K562 (cell line): ENCODE data around the gene NR2F2.

Source experiments
- FOXK1 ChIP-seq: sonication (generic); formaldehyde crosslinking; IDR thresholded peaks from 2 replicates; pipeline ENCODE4 v1.8.0; 2022; ENCODE audit warnings: missing genetic modification reagents, mild to moderate bottlenecking, borderline replicate concordance
- HCFC1 ChIP-seq: IDR thresholded peaks from 2 replicates; pipeline ENCODE4 v1.6.1; 2012; ENCODE audit warnings: low read depth, low read length, improper control_type of control experiment
- PHF8 ChIP-seq: fragments of 200-600 bp; sonication (generic); IDR thresholded peaks from 2 replicates; pipeline ENCODE4 v1.6.1; 2012; ENCODE audit warnings: mixed run types, mild to moderate bottlenecking, inconsistent platforms, low read length, moderate library complexity, borderline replicate concordance
- RAD21 ChIP-seq, 2 experiments: fragments of 250-450 bp in 1 of 2; fragments of 450-650 bp in 1 of 2; sonication (Bioruptor Pico) in 1 of 2; formaldehyde crosslinking in 1 of 2; IDR thresholded peaks in 1 of 2; conservative IDR thresholded peaks in 1 of 2; 2 replicates each; pipeline versions ENCODE4 v1.4.0 to v1.8.0; 2020 to 2022; ENCODE audit warnings: mild to moderate bottlenecking in 2 of 2, moderate library complexity in 1 of 2
- TEAD4 ChIP-seq, 2 experiments: sonication (generic) in 1 of 2; formaldehyde crosslinking in 1 of 2; IDR thresholded peaks; 2 replicates each; pipeline versions ENCODE4 v1.6.1 to v1.8.0; 2012 to 2022; ENCODE audit warnings: borderline replicate concordance in 1 of 2, inconsistent platforms in 1 of 2, low read length in 1 of 2, mild to moderate bottlenecking in 1 of 2, missing genetic modification reagents in 1 of 2
- TF ChIP-seq, protein P1 (sequence below), 3 experiments: IDR thresholded peaks in 2 of 3; conservative IDR thresholded peaks in 1 of 3; 2 replicates each; pipeline ENCODE4 v1.5.1; 2011 to 2012; ENCODE audit warnings: low read length in 3 of 3, mild to moderate bottlenecking in 3 of 3, control low read depth in 2 of 3, improper control_type of control experiment in 1 of 3, inconsistent platforms in 1 of 3, low read depth in 1 of 3, mixed read lengths in 1 of 3, moderate library complexity in 1 of 3; ENCODE audit not compliant: insufficient read depth in 2 of 3
- TF ChIP-seq, protein P2 (sequence below): fragments of 150-350 bp; IDR thresholded peaks from 2 replicates; pipeline ENCODE4 v1.6.1; 2014; ENCODE audit warnings: low read depth, mild to moderate bottlenecking, low read length, borderline replicate concordance
- TF ChIP-seq, protein P3 (sequence below), 2 experiments: fragments of 450-650 bp; formaldehyde crosslinking in 1 of 2; IDR thresholded peaks; 2 replicates each; pipeline versions ENCODE4 v1.4.0 to v1.6.1; 2014 to 2020; ENCODE audit warnings: mild to moderate bottlenecking in 2 of 2, borderline replicate concordance in 1 of 2, low read depth in 1 of 2

DNA sequence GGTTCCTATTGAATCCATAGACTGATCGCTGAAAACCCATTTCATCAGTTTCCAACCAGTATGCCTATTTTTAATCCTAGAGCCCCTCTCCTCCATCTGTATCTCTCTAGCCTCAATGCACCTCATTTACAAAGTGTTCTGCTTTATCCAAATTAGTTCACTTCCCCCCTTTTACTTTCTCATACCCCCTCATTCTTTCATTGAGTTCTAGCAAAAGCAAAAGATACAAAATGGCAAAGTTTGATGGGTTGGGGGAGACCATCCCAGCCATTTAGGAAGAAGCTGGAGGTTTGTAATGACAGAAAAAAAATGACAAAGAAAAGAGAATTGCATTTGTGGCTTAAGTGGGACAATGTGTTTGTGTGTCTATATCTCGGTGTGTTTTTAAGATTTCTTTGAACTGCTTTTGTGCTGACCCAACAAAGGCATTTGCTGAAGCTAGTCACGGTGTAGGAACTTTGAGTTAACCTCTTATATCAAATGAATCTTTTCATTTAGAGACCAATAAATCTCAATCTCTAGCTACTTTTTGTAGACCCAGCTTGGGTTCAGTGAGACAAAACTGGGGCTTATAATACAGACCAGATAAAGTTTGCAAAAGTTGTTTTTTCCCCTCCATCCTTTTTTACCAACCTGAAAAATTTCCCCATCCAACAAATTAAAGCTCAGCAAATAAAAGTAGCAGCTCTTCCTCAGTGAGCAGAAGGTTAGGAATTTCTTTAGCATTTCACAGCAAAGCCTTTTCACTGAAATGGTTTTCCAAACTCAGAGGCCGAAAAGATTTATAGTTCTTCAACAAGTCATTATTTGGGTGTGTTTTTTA is 18.7 kb downstream of the NR2F2 start:
- TF ChIP-seq, protein P1, sequence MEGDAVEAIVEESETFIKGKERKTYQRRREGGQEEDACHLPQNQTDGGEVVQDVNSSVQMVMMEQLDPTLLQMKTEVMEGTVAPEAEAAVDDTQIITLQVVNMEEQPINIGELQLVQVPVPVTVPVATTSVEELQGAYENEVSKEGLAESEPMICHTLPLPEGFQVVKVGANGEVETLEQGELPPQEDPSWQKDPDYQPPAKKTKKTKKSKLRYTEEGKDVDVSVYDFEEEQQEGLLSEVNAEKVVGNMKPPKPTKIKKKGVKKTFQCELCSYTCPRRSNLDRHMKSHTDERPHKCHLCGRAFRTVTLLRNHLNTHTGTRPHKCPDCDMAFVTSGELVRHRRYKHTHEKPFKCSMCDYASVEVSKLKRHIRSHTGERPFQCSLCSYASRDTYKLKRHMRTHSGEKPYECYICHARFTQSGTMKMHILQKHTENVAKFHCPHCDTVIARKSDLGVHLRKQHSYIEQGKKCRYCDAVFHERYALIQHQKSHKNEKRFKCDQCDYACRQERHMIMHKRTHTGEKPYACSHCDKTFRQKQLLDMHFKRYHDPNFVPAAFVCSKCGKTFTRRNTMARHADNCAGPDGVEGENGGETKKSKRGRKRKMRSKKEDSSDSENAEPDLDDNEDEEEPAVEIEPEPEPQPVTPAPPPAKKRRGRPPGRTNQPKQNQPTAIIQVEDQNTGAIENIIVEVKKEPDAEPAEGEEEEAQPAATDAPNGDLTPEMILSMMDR (IDR thresholded peaks at IDR 0.05 in 2 of 3, conservative IDR thresholded peaks at IDR 0.05 in 1 of 3; ENCODE audit: insufficient read depth in 2 of 3, low read depth in 1 of 3, low read length in 3 of 3), result no peak
- TF ChIP-seq FOXK1 (CRISPR knock-in tag), result no peak
- TF ChIP-seq, protein P2, sequence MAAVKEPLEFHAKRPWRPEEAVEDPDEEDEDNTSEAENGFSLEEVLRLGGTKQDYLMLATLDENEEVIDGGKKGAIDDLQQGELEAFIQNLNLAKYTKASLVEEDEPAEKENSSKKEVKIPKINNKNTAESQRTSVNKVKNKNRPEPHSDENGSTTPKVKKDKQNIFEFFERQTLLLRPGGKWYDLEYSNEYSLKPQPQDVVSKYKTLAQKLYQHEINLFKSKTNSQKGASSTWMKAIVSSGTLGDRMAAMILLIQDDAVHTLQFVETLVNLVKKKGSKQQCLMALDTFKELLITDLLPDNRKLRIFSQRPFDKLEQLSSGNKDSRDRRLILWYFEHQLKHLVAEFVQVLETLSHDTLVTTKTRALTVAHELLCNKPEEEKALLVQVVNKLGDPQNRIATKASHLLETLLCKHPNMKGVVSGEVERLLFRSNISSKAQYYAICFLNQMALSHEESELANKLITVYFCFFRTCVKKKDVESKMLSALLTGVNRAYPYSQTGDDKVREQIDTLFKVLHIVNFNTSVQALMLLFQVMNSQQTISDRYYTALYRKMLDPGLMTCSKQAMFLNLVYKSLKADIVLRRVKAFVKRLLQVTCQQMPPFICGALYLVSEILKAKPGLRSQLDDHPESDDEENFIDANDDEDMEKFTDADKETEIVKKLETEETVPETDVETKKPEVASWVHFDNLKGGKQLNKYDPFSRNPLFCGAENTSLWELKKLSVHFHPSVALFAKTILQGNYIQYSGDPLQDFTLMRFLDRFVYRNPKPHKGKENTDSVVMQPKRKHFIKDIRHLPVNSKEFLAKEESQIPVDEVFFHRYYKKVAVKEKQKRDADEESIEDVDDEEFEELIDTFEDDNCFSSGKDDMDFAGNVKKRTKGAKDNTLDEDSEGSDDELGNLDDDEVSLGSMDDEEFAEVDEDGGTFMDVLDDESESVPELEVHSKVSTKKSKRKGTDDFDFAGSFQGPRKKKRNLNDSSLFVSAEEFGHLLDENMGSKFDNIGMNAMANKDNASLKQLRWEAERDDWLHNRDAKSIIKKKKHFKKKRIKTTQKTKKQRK, result no peak
- TF ChIP-seq TEAD4 (IDR thresholded peaks at IDR 0.05; ENCODE audit: low read length), result no peak
- no peak for TF ChIP-seq TEAD4 (CRISPR knock-in tag; IDR thresholded peaks at IDR 0.05; ENCODE audit: borderline replicate concordance)
- no peak for TF ChIP-seq PHF8
- no peak for TF ChIP-seq HCFC1
- TF ChIP-seq, protein P3, sequence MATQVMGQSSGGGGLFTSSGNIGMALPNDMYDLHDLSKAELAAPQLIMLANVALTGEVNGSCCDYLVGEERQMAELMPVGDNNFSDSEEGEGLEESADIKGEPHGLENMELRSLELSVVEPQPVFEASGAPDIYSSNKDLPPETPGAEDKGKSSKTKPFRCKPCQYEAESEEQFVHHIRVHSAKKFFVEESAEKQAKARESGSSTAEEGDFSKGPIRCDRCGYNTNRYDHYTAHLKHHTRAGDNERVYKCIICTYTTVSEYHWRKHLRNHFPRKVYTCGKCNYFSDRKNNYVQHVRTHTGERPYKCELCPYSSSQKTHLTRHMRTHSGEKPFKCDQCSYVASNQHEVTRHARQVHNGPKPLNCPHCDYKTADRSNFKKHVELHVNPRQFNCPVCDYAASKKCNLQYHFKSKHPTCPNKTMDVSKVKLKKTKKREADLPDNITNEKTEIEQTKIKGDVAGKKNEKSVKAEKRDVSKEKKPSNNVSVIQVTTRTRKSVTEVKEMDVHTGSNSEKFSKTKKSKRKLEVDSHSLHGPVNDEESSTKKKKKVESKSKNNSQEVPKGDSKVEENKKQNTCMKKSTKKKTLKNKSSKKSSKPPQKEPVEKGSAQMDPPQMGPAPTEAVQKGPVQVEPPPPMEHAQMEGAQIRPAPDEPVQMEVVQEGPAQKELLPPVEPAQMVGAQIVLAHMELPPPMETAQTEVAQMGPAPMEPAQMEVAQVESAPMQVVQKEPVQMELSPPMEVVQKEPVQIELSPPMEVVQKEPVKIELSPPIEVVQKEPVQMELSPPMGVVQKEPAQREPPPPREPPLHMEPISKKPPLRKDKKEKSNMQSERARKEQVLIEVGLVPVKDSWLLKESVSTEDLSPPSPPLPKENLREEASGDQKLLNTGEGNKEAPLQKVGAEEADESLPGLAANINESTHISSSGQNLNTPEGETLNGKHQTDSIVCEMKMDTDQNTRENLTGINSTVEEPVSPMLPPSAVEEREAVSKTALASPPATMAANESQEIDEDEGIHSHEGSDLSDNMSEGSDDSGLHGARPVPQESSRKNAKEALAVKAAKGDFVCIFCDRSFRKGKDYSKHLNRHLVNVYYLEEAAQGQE (IDR thresholded peaks at IDR 0.05; ENCODE audit: borderline replicate concordance), result no peak
- TF ChIP-seq, protein P3 (CRISPR knock-in tag; IDR thresholded peaks at IDR 0.05; ENCODE audit: low read depth), result no peak
- TF ChIP-seq RAD21 (CRISPR knock-in tag; conservative IDR thresholded peaks at IDR 0.05 in 1 of 2, IDR thresholded peaks at IDR 0.05 in 1 of 2), result no peak
